ENCODE results near the gene SLC25A51.

The SLC25A51 gene

GRCh38 chr9:37946971-37947370 is 43.0 kb upstream of the SLC25A51 start:
- no peak for TF ChIP-seq CTCF (conservative IDR thresholded peaks at IDR 0.05; ENCODE audit: low read length)
- TF ChIP-seq EZH2phosphoT487 (IDR thresholded peaks at IDR 0.05; ENCODE audit: borderline replicate concordance): no peak
- Histone ChIP-seq H3K36me3 (ENCODE audit: insufficient read depth, low read length) (no peaks in the 10 kb centered on the region), H3K9me3 (ENCODE audit: insufficient read depth, low read depth, low read length) (no peaks in the 10 kb centered on the region), H3K9me2 (replicated peaks; ENCODE audit: low read depth, low read length) (no peaks in the 10 kb centered on the region), H3K27me3 (ENCODE audit: insufficient read depth, low read length, poor library complexity, severe bottlenecking) (no peaks in the 10 kb centered on the region), H4K20me1 (ENCODE audit: insufficient read depth, low read length, poor library complexity, severe bottlenecking) (no peaks in the 10 kb centered on the region), H3K4me3 (ENCODE audit: low read length, poor library complexity, severe bottlenecking) (no peak overlapping the region), H3F3A (ENCODE audit: low read depth) (no peaks in the 10 kb centered on the region), H3K79me2 (ENCODE audit: insufficient read depth, low read length) (no peaks in the 10 kb centered on the region), H3K9ac (ENCODE audit: low read depth, low read length, poor library complexity, severe bottlenecking) (no peak overlapping the region), H3K4me1 (ENCODE audit: insufficient read depth, low read length, poor library complexity, severe bottlenecking) (no peaks in the 10 kb centered on the region), H3K4me2 (ENCODE audit: low read depth, low read length, poor library complexity, severe bottlenecking) (no peak overlapping the region), H2AFZ (ENCODE audit: low read length) (no peak overlapping the region)

DNA sequence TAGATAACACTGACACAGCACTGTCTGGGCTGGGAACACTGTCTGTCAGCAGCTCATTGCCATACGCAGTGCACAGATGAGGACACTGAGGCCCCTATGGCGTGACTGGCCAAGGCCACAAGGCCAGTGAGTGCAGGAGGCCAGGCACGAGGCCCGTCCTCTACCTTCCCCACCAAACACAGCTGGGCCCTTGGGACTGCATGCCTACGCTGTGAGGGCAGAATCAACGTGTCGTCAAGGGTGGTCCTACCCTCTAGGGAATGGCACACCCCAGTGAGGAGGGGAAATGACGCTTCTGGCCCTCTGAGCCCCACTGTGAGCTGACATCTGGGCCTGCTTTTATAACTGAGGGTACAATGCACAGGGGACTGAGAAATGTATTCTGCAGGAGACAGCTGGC is 42.1 kb upstream of the SLC25A51 start:
- Histone ChIP-seq H3K27me3 (ENCODE audit: insufficient read depth, low read length, poor library complexity, severe bottlenecking) (no peaks in the 10 kb centered on the region), H3F3A (ENCODE audit: low read depth) (no peaks in the 10 kb centered on the region), H3K9me2 (replicated peaks; ENCODE audit: low read depth, low read length) (no peaks in the 10 kb centered on the region), H4K20me1 (ENCODE audit: insufficient read depth, low read length, poor library complexity, severe bottlenecking) (no peaks in the 10 kb centered on the region), H3K9ac (ENCODE audit: low read depth, low read length, poor library complexity, severe bottlenecking) (no peak overlapping the region), H3K4me1 (ENCODE audit: insufficient read depth, low read length, poor library complexity, severe bottlenecking) (no peaks in the 10 kb centered on the region), H3K4me2 (ENCODE audit: low read depth, low read length, poor library complexity, severe bottlenecking) (no peak overlapping the region), H3K79me2 (ENCODE audit: insufficient read depth, low read length) (no peaks in the 10 kb centered on the region), H2AFZ (ENCODE audit: low read length) (no peak overlapping the region), H3K9me3 (ENCODE audit: insufficient read depth, low read depth, low read length) (no peaks in the 10 kb centered on the region), H3K4me3 (ENCODE audit: low read length, poor library complexity, severe bottlenecking) (no peak overlapping the region), H3K36me3 (ENCODE audit: insufficient read depth, low read length) (no peaks in the 10 kb centered on the region)
- no peak for TF ChIP-seq CTCF (conservative IDR thresholded peaks at IDR 0.05; ENCODE audit: low read length)
- TF ChIP-seq EZH2phosphoT487 (IDR thresholded peaks at IDR 0.05; ENCODE audit: borderline replicate concordance): no peak

GRCh38 chr9:37944671-37945481 is 40.9 kb upstream of the SLC25A51 start:
- Histone ChIP-seq H3K27me3 (ENCODE audit: insufficient read depth, low read length, poor library complexity, severe bottlenecking) (no peaks in the 10 kb centered on the region), H3K4me2 (ENCODE audit: low read depth, low read length, poor library complexity, severe bottlenecking) (no peak overlapping the region), H3K9ac (ENCODE audit: low read depth, low read length, poor library complexity, severe bottlenecking) (no peak overlapping the region), H3K9me2 (replicated peaks; ENCODE audit: low read depth, low read length) (no peaks in the 10 kb centered on the region), H3K36me3 (ENCODE audit: insufficient read depth, low read length) (no peaks in the 10 kb centered on the region), H2AFZ (ENCODE audit: low read length) (no peak overlapping the region), H4K20me1 (ENCODE audit: insufficient read depth, low read length, poor library complexity, severe bottlenecking) (no peaks in the 10 kb centered on the region), H3K9me3 (ENCODE audit: insufficient read depth, low read depth, low read length) (no peaks in the 10 kb centered on the region), H3K79me2 (ENCODE audit: insufficient read depth, low read length) (no peaks in the 10 kb centered on the region), H3F3A (ENCODE audit: low read depth) (no peaks in the 10 kb centered on the region), H3K4me3 (ENCODE audit: low read length, poor library complexity, severe bottlenecking) (no peak overlapping the region), H3K4me1 (ENCODE audit: insufficient read depth, low read length, poor library complexity, severe bottlenecking) (no peaks in the 10 kb centered on the region)
- TF ChIP-seq EZH2phosphoT487 (IDR thresholded peaks at IDR 0.05; ENCODE audit: borderline replicate concordance) (no peak), CTCF (conservative IDR thresholded peaks at IDR 0.05; ENCODE audit: low read length) (no peak)

Data from Loucy (cell line).